ENCODE measurements around the gene TAF4. TPM values are rescaled to one million over a fixed set of nuclear protein-coding genes. Genes with fewer than 3 reads are reported as not detected.

The TAF4 gene
- total RNA-seq, 3 donors from 2014 or later, result 11.1 to 13.0 (median 12.7) TPM

- DNase-seq (ENCODE audit: low spot score in 2 of 2), result no peak
- Histone ChIP-seq H3K4me3 (no peak overlapping the region), H3K27ac (no peak overlapping the region), H3K4me1 (no peaks in the 10 kb centered on the region), H3K27me3 (no peaks in the 10 kb centered on the region), H3K9me3 (no peaks in the 10 kb centered on the region), H3K36me3 (no peaks in the 10 kb centered on the region)
- TF ChIP-seq POLR2AphosphoS5 (IDR thresholded peaks at IDR 0.05), result no peak
- TF ChIP-seq POLR2A (IDR thresholded peaks at IDR 0.05), result no peak
- TF ChIP-seq CTCF (IDR thresholded peaks at IDR 0.05), result no peak
- intact Hi-C loops (cut with DNase I; ENCODE audit: low total_unique reads), result loop anchor here (2.0 kb wide), 1 partner anchor 23 kb away; no protein-coding TSS in a partner anchor
These were observed 12.1 kb downstream of the TAF4 start for GRCh38 chr20:62053465-62054196.

- Histone ChIP-seq H3K36me3 (no peaks in the 10 kb centered on the region), H3K27me3 (no peaks in the 10 kb centered on the region), H3K4me3 (no peak overlapping the region), H3K27ac (no peak overlapping the region), H3K4me1 (no peaks in the 10 kb centered on the region), H3K9me3 (no peaks in the 10 kb centered on the region)
- peak in 1 of 2 donors; percentile 40 for DNase-seq (ENCODE audit: low spot score in 2 of 2)
- intact Hi-C loops (cut with DNase I; ENCODE audit: low total_unique reads), result no loop called here
- TF ChIP-seq CTCF (IDR thresholded peaks at IDR 0.05) (no peak), POLR2AphosphoS5 (IDR thresholded peaks at IDR 0.05) (no peak), POLR2A (IDR thresholded peaks at IDR 0.05) (no peak)
These were observed 12.7 kb downstream of the TAF4 start for GRCh38 chr20:62052842-62053464.

GRCh38 chr20:62052336-62052841 lies 13.3 kb downstream of the TAF4 start:
- DNase-seq (ENCODE audit: low spot score in 2 of 2), result peak in 1 of 2 donors; percentile 38
- H3K4me1 ChIP-seq, result no peaks in the 10 kb centered on the region
- H3K36me3 ChIP-seq, result no peaks in the 10 kb centered on the region
- intact Hi-C loops (cut with DNase I; ENCODE audit: low total_unique reads), result no loop called here
- no peak for TF ChIP-seq POLR2AphosphoS5 (IDR thresholded peaks at IDR 0.05)
- TF ChIP-seq POLR2A (IDR thresholded peaks at IDR 0.05), result no peak
- TF ChIP-seq CTCF (IDR thresholded peaks at IDR 0.05), result no peak
- no peak overlapping the region for H3K27ac ChIP-seq
- H3K27me3 ChIP-seq, result no peaks in the 10 kb centered on the region
- no peak overlapping the region for H3K4me3 ChIP-seq
- no peaks in the 10 kb centered on the region for H3K9me3 ChIP-seq

- TF ChIP-seq CTCF (IDR thresholded peaks at IDR 0.05) (no peak), POLR2AphosphoS5 (IDR thresholded peaks at IDR 0.05) (no peak), POLR2A (IDR thresholded peaks at IDR 0.05) (no peak)
- no peaks in the 10 kb centered on the region for H3K27me3 ChIP-seq
- DNase-seq (ENCODE audit: low spot score in 2 of 2), result peak in 1 of 2 donors; percentile 27
- H3K4me3 ChIP-seq, result no peak overlapping the region
- H3K9me3 ChIP-seq, result no peaks in the 10 kb centered on the region
- no peak overlapping the region for H3K27ac ChIP-seq
- intact Hi-C loops (cut with DNase I; ENCODE audit: low total_unique reads), result no loop called here
- no peaks in the 10 kb centered on the region for H3K4me1 ChIP-seq
- H3K36me3 ChIP-seq, result no peaks in the 10 kb centered on the region
These were observed 14.0 kb downstream of the TAF4 start for GRCh38 chr20:62051546-62052255.
